Panc1 (cell line): ENCODE measurements around the gene CD274.

ENCODE experiments used
- REST ChIP-seq, 2 experiments: IDR thresholded peaks; 2 replicates each; pipeline ENCODE4 v1.6.1; 2011 to 2012; ENCODE audit warnings: low read depth in 2 of 2, control low read depth in 1 of 2, low read length in 1 of 2, mild to moderate bottlenecking in 1 of 2, moderate library complexity in 1 of 2; ENCODE audit not compliant: insufficient read depth in 1 of 2
- SIN3A ChIP-seq: IDR thresholded peaks from 2 replicates; pipeline ENCODE4 v1.6.1; 2012; ENCODE audit warnings: low read depth, mild to moderate bottlenecking, low read length, moderate library complexity, borderline replicate concordance; ENCODE audit not compliant: insufficient read depth
- TCF7L2 ChIP-seq: IDR thresholded peaks from 2 replicates; pipeline ENCODE4 v1.6.1; 2011; ENCODE audit warnings: mild to moderate bottlenecking, low read depth, low read length, inconsistent platforms
- TF ChIP-seq, protein P1 (sequence below): fragments of 450-650 bp; IDR thresholded peaks from 2 replicates; pipeline ENCODE4 v1.5.1; 2017; ENCODE audit warnings: mild to moderate bottlenecking

DNA sequence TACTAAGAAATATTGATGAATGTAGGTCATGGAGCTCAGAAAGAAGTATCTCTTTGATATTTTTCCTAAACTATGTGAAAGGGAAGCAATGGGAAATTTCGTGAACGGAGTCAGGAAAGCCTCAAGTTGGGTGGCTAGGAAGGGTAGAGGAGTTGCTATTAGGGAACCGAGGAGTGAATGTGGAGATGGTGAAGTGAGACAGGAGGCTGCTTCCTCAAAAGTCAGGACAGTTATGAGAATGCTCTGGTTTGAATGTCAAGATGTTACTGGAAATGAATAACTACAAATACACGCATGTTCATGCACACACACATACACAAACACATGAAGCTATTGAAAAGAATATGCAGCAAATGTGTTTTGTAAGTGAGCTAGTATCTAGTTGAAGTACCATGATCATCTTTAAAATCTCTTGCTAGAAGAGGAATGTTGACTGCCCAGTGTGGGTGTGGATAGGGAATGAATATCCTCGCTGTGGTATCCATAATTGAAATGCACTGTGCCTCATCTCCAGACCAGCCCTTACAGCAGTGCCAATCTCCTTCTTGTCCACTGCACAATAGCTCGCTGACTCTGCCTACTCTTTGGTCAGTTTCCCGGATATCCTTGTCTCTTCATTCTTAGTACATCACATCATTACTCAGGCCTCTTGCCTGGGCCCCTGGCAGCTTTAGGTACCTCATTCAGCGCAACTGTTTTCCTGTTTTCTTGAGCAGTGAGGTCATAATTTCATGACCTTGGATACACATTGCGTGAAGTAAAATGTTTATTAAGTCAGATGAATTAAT is 38.1 kb downstream of the CD274 start:
- TF ChIP-seq TCF7L2 (no peak), REST (IDR thresholded peaks at IDR 0.05; ENCODE audit: insufficient read depth in 1 of 2, low read depth in 2 of 2, low read length in 1 of 2) (no peak), SIN3A (no peak)
- TF ChIP-seq, protein P1, sequence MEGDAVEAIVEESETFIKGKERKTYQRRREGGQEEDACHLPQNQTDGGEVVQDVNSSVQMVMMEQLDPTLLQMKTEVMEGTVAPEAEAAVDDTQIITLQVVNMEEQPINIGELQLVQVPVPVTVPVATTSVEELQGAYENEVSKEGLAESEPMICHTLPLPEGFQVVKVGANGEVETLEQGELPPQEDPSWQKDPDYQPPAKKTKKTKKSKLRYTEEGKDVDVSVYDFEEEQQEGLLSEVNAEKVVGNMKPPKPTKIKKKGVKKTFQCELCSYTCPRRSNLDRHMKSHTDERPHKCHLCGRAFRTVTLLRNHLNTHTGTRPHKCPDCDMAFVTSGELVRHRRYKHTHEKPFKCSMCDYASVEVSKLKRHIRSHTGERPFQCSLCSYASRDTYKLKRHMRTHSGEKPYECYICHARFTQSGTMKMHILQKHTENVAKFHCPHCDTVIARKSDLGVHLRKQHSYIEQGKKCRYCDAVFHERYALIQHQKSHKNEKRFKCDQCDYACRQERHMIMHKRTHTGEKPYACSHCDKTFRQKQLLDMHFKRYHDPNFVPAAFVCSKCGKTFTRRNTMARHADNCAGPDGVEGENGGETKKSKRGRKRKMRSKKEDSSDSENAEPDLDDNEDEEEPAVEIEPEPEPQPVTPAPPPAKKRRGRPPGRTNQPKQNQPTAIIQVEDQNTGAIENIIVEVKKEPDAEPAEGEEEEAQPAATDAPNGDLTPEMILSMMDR, result no peak
